Stimulated activated CD4-positive, alpha-beta T cell treated with anti-CD3 and anti-CD28 coated beads, Interleukin-15, amount 100 ng/mL, for 48 hours (primary cell): Measurements from ENCODE around the gene E4F1.

Source experiments
- DNase-seq, 2 donors: peaks; one replicate each; pipeline ENCODE4 v3.0.0-alpha.2; 2020; ENCODE audit warnings: low read depth in 2 of 2

Gene E4F1

GRCh38 chr16:2273931-2274330 is 50.5 kb downstream of the E4F1 start:
- DNase-seq: no peak

GRCh38 chr16:2275476-2276367 is 52.3 kb downstream of the E4F1 start:
- DNase-seq: no peak

- no peak for DNase-seq
Measured at GRCh38 chr16:2276368-2277195, 53.2 kb downstream of the E4F1 start.

GRCh38 chr16:2277466-2278271 is 54.3 kb downstream of the E4F1 start:
- no peak for DNase-seq

- DNase-seq: no peak
Measured at GRCh38 chr16:2278272-2278608, 54.8 kb downstream of the E4F1 start.

GRCh38 chr16:2278956-2279800 is 55.8 kb downstream of the E4F1 start:
- DNase-seq: no peak

GRCh38 chr16:2280461-2280860 is 57.1 kb downstream of the E4F1 start:
- no peak for DNase-seq

- no peak for DNase-seq
Measured at GRCh38 chr16:2280981-2281542, 57.7 kb downstream of the E4F1 start.

- DNase-seq: no peak
Measured at GRCh38 chr16:2282262-2282661, 58.9 kb downstream of the E4F1 start.

- no peak for DNase-seq
Measured at GRCh38 chr16:2282866-2283555, 59.6 kb downstream of the E4F1 start.

- DNase-seq: no peak
Measured at GRCh38 chr16:2284001-2284770, 60.8 kb downstream of the E4F1 start.

GRCh38 chr16:2284797-2285576 is 61.6 kb downstream of the E4F1 start:
- DNase-seq: no peak
